NB4 (cell line): ENCODE measurements around the gene PRX.

ENCODE experiments used
- POLR2A ChIP-seq: IDR thresholded peaks from 2 replicates; pipeline ENCODE4 v1.6.1; 2011; ENCODE audit warnings: mild to moderate bottlenecking; ENCODE audit not compliant: insufficient read length; ENCODE audit errors: extremely low read depth
- TF ChIP-seq, protein P1 (sequence below): IDR thresholded peaks from one replicate; pipeline ENCODE4 v1.5.1; 2012; ENCODE audit warnings: low read depth, low read length

GRCh38 chr19:40403262-40403984 is 9.8 kb downstream of the PRX start:
- TF ChIP-seq, protein P1, sequence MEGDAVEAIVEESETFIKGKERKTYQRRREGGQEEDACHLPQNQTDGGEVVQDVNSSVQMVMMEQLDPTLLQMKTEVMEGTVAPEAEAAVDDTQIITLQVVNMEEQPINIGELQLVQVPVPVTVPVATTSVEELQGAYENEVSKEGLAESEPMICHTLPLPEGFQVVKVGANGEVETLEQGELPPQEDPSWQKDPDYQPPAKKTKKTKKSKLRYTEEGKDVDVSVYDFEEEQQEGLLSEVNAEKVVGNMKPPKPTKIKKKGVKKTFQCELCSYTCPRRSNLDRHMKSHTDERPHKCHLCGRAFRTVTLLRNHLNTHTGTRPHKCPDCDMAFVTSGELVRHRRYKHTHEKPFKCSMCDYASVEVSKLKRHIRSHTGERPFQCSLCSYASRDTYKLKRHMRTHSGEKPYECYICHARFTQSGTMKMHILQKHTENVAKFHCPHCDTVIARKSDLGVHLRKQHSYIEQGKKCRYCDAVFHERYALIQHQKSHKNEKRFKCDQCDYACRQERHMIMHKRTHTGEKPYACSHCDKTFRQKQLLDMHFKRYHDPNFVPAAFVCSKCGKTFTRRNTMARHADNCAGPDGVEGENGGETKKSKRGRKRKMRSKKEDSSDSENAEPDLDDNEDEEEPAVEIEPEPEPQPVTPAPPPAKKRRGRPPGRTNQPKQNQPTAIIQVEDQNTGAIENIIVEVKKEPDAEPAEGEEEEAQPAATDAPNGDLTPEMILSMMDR, result no peak
- no peak for TF ChIP-seq POLR2A
